ENCODE data around the gene ABCC6.

GRCh38 chr16:16189842-16190241 is 33.5 kb downstream of the ABCC6 start:
- TF ChIP-seq EZH2 (IDR thresholded peaks at IDR 0.05) (no peak), POLR2A (IDR thresholded peaks at IDR 0.05; ENCODE audit: borderline replicate concordance, extremely low read depth, insufficient read depth, insufficient read length) (no peak), JUND (IDR thresholded peaks at IDR 0.05) (no peak), CTCF (IDR thresholded peaks at IDR 0.05 in 2 of 3, conservative IDR thresholded peaks at IDR 0.05 in 1 of 3; ENCODE audit: borderline replicate concordance in 1 of 3, insufficient read depth in 1 of 3, low read depth in 2 of 3, low read length in 2 of 3) (no peak), ZFX (IDR thresholded peaks at IDR 0.05) (no peak)
- TF ChIP-seq, protein P1, sequence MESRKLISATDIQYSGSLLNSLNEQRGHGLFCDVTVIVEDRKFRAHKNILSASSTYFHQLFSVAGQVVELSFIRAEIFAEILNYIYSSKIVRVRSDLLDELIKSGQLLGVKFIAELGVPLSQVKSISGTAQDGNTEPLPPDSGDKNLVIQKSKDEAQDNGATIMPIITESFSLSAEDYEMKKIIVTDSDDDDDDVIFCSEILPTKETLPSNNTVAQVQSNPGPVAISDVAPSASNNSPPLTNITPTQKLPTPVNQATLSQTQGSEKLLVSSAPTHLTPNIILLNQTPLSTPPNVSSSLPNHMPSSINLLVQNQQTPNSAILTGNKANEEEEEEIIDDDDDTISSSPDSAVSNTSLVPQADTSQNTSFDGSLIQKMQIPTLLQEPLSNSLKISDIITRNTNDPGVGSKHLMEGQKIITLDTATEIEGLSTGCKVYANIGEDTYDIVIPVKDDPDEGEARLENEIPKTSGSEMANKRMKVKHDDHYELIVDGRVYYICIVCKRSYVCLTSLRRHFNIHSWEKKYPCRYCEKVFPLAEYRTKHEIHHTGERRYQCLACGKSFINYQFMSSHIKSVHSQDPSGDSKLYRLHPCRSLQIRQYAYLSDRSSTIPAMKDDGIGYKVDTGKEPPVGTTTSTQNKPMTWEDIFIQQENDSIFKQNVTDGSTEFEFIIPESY (IDR thresholded peaks at IDR 0.05; ENCODE audit: extremely low read depth, insufficient replicate concordance, low read length) = no peak

Measured in HCT116 (cell line).